Stimulated activated CD8-positive, alpha-beta memory T cell treated with anti-CD3 and anti-CD28 coated beads, Interleukin-15, amount 100 ng/mL, for 48 hours (primary cell): Measurements from ENCODE around the gene NLRX1.
"Not testable (repeated sequence)": the region's sequence is repeated elsewhere in the genome, so short reads cannot be mapped to it uniquely, and the experiment has no call there.

Experiments
- DNase-seq, 2 donors: peaks; one replicate each; pipeline ENCODE4 v3.0.0-alpha.2; 2020; ENCODE audit warnings: low read depth in 2 of 2

Gene NLRX1

DNA sequence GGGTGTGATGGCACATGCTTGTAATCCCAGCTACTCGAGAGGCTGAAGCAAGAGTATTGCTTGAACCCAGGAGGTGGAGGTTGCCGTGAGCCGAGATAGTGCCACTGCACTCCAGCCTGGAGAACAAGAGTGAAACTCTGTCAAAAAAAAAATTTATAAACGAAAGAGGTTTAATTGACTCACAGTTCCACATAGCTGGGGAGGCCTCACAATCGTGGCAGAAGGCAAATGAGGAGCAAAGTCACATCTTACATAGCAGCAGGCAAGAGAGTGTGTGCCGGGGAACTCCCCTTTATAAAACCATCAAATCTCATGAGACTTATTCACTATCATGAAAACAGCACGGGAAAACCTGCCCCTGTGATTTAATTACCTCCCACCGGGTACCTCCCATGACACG is 15.9 kb downstream of the NLRX1 start:
- not testable (repeated sequence) for DNase-seq

DNA sequence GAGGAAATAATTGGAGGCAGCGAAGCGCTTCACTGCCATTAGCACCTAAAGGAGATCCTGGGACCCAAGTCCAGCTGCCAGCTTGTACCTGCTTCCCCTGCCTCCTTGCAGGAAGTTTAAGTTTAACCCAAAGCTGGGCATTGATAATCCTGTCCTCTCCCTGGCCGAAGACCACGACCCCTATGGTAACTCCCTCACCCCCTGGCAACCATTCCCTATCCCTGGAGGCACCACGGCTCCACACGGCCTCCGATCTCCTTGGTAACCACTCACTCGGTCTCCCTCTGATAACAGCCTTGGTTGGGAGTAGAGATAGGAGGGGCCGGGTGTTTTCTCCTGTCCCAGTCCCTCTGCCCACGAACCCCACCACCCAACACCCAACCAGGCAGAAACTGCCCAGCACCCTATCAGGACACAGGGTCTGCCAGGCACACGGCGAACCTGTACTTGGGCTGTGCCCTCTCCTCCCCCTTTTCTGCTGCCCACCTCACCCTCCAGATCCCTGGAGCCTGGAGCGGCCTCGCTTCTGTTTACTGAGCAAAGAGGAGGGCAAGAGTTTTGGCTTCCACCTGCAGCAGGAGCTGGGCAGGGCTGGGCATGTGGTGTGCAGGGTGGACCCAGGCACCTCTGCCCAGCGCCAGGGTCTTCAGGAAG is 17.6 kb downstream of the NLRX1 start:
- no peak for DNase-seq

DNA sequence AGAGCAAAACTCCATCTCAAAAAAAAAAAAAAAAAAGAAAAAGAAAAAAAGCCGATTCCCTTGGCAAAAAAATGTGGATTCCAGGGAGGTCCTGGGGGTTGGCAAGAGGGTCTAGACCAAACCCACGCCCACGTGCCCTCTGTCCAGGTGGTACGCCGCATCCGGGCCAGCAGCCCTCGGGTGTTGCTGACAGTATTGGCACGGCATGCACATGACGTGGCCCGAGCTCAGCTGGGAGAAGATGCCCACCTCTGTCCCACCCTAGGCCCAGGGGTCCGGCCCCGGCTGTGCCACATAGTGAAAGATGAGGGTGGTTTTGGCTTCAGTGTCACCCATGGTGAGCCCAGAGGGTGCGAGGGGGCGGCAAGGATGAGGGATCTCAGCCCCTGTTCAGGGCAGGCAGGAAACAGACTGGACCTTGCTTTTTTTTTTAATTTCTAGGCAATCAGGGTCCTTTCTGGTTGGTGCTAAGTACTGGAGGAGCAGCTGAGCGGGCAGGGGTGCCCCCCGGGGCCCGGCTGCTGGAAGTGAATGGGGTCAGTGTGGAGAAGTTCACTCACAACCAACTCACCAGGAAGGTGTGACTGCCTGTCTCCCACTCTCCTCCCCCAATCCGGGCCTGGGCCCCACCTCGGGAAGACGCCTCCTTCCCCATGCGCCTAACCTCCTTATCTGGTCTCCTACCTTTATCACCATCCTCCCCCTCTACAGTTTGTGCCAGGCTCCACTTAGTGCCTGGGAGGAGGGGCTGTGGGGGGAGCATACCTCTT is 18.8 kb downstream of the NLRX1 start:
- no peak for DNase-seq

DNA sequence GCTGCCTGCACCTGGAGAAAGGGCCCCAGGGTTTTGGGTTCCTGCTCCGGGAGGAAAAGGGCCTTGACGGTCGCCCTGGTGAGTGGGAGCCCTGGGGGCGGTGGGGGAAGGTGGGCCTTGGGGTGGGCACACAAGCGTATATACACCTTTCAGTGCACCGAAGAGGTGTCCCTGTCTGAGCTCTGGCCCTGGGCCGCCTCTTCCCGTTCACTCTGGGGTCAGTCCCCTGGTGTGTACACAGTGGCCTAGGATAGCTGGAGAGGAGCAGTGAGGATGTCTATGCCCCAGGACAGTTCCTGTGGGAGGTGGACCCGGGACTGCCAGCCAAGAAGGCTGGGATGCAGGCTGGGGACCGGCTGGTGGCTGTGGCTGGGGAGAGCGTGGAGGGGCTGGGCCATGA is 19.5 kb downstream of the NLRX1 start:
- DNase-seq, result no peak

DNA sequence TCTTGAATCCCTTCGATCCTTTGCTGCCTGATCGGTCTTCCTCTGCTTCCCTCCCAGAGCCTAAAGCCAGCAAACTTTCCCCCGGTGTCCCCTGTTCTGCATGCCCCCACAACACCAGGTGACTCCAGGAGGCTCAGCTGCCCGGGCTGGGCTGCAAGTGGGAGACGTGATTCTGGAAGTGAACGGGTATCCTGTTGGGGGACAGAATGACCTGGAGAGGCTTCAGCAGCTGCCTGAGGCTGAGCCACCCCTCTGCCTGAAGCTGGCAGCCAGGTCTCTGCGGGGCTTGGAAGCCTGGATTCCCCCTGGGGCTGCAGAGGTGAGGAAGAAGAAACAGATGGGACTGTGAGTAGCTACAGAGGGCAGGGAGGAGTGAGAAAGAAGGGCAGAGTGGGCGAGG is 20.4 kb downstream of the NLRX1 start:
- DNase-seq, result no peak

DNA sequence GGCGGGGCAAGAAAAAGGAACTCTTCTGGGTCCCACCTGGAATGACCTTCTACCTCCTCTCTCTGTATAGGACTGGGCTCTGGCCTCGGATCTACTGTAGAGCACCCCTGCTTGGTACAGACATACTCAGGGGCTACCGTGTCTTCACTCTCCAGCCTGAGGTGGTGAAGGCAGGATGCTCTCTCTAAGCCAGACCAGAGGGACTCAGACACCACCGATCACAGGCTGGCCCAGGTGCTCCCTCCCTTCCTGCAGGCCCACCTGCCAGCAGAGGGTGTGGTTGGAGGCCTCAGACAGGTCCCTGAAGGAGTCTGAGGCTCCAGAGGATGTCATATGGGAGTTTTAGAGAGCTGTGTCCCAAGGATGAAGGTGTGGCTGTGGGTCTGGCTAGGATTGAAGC is 20.9 kb downstream of the NLRX1 start:
- no peak for DNase-seq

DNA sequence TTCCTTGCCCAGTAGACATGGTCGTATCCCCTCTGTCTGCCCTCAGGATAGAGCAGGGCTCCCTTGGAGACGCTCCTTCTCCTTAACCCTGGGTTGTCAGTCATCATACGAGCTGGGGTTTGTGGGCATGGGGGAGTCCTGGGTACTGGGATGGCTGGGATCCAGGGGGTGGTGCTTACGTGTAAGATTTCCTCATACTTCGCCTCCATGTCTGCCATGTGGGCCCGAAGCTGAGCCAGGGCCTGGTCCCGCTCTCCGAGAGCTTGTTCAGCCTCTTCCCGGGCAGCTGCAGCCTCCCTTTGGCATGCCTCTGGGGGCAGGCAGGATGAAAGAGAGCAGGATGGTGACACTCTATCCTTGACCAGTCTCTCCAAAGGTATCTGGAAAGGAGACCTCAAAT is 22.0 kb downstream of the NLRX1 start:
- no peak for DNase-seq

DNA sequence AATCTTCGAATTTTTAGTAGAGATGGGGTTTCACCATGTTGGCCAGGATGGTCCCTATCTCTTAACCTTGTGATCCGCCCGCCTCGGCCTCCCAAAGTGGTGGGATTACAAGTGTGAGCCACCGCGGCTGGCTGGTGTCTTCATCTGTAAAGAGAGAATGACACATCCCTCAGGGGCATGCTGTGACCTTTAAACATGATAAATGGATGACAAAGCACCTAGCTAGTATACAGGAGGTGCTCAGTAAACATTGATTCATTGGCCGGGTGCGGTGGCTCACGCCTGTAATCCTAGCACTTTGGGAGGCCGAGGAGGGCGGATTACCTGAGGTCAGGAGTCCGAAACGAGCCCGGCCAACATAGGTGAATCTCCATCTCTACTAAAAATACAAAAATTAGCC is 22.7 kb downstream of the NLRX1 start:
- not testable (repeated sequence) for DNase-seq

DNA sequence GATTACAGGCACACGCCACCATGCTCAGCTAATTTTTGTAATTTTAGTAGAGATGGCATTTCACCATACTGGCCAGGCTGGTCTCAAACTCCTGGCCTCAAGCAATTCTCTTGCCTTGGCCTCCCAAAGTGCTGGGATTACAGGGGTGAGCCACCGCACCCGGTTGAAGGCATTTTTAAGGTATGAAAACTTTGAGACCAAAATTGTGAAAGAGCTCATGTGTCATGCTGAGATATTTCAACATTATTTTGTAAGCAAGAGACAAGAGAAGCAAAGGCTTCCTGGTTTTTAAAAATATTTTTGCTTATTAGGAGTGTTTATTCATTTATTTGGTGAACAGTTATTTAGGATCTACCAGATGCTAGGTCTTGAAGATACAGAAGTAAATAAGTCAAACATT is 23.6 kb downstream of the NLRX1 start:
- DNase-seq, result no peak

DNA sequence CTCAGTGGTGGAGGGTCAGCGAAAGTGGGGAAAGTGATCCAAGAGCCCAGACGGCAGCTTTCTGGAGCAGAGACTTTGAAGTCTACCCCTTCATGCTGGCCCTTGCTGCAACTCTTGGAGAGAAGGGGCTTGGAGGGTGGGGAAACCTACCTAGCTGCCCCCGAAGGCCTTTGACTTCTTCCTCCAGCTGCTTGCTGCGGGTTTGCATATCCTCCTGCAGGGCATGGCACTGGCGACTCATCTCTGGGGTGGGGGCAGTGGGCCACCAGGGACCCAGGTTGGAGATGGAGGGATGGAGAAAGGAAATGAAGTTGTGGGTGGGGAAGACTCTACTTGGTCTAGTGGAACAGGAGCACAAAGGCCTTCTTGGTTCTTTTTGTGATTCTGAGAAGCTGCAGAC is 24.5 kb downstream of the NLRX1 start:
- no peak for DNase-seq

DNA sequence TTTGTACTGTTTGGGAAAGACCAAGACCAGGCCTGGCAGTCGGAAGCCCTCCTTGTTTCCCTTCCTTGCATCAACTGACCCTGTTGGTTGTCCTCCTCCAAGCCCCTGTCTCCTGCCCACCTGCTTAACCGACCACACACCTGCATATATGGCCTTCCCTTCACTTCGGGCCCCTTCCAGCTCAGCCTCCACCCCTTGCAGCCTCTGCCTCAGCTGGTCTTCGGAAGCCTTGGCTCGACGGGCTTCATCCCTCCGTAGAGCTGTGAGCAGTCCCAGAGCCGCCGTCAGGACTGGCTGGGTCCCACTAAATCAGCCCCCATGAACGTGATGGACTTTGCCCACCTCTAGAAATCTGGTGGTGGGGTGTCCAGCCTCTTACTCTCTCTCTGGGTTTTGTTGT is 25.1 kb downstream of the NLRX1 start:
- DNase-seq, result no peak

DNA sequence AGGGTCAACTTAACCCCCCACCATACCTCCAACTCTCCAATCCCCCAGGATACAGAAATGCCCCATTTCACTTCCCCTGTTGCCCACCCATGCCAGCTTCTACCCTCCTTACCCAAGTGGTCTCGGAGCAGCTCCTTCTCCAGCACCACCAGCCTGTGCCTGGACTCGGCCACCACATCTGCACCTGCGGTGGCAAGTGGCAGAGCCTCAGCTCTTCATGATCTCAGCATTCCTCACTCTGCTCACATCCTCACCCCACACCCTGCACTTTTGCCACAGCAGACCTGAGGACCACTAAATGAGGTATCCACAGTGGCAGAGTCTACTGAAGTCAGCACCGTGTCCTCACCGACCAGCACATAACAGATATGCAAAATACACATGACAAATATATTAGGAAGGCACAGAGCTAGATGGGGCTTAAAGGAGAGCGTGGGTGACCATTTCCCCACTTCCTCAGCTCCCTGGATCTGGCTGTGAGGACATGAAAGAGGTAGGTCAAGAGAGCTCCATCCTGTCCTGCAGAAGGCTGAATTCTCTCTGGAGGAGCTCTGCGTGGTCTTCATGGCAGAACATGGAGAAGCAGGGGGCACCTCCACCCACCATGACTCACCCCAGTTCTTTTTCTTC is 26.4 kb downstream of the NLRX1 start:
- DNase-seq, result no peak

DNA sequence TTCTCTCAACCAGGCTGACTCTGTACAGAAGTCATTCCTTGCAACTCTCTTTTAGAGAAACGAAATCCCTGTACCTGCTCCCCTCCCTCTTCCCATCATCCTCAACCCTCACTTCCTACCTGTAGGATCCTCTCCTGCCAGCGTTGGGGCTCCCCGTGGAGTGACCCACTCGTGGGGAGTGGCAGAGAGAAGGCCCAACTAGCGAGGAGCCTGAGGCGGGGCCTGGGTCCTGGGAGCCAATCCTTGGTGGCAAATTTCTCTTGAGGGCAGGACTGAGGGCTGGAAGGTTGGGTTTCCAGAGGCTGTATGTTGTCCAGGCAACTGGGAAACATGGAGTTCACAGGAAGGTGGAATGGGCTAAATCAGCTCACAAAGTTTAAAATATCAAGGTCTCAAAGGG is 27.2 kb downstream of the NLRX1 start:
- no peak for DNase-seq

DNA sequence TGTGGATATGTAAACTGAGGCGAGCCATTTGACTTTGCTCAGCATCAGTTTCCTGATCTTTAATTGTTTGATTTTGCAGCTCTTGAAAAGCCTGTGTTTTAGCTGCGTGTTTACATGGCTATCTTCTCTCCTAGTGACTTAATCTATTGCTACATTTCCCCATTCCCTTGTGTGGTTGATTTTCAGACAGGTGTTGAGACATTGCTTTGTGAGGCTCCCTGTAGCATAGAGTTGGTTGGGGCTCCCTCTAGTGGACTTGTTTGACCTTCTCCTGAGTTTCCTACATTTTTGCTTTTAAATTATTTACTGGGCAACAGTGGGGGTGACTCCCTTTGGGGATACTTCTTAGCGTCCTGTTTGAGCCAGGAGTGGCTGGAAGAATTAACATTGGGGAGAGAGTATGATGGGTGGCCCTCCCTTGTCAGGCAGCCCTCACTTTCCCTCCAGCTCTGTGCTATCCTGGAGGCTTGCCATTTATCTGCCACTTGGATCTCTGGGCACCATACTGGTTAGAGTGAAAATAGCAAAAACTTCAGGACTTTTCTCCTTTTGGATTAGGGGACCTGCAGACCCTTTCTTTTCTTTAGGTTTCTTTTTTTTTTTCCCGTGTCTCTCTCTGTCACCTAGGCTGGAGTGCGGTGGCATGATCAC is 28.4 kb downstream of the NLRX1 start:
- DNase-seq, result peak; percentile 15 to 22

DNA sequence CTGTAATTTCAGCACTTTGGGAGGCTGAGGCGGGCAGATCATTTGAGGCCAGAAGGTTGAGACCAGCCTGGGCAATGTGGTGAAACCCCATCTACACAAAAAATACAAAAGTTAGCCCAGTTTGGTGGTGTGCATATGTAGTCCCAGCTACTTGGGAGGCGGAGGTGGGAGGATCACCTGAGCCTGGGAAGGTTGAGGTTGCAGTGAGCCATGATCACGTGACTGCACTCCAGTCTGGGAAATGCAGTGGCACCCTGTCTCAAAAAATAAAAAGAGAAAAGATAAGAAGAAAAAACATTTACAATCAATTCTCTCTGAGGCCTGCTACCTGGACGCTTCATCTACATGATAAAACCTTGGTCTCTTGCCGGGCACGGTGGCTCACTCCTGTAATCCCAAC is 30.4 kb downstream of the NLRX1 start:
- DNase-seq, result no peak

DNA sequence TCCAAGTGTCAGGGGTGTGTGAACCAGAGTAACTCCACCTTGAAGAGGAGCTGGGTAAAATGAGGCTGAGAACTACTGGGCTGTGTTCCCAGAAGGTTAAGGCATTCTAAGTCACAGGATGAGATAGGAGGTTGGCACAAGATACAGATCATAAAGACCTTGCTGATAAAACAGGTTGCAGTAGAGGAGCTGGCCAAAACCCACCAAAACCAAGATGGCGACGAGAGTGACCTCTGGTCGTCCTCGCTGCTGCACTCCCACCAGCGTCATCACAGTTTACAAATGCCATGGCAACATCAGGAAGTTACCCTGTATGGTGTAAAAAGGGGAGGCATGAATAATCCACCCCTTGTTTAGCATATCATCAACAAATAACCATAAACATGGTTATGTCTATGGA is 32.7 kb downstream of the NLRX1 start:
- not testable (repeated sequence) for DNase-seq

DNA sequence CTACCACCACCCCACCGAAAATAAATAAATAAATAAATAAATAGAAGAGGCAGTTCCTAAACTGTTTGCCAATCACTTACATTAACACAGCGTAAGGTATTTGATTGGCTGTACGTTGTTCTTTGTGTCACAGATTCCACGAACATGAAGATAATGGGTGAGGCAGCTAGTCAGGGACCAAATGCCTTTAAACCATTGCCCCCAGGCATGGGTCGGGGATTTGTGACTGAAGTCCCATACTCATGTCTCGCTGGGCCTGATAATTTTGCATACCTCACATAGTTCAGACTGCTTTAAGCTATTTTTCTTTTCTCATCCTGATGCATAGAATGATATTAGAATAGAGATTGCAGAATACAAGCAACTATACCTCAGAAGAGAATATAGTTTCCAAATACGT is 34.0 kb downstream of the NLRX1 start:
- DNase-seq, result no peak

DNA sequence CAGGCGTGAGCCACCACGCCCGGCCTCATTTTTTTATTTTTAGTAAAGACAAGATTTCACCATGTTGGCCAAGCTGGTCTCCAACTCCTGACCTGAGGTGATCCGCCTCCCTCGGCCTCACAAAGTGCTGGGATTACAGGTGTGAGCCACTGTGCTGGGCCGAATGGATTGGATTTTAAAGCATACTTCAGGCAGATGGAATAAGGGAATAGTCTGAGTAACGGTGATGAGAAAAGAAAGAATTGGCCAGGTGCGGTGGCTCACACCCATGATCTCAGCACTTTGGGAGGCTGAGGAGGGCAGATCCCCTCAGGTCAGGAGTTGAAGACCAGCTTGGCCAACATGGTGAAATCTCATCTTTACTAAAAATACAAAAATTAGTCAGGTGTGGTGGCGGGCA is 35.5 kb downstream of the NLRX1 start:
- DNase-seq, result no peak

DNA sequence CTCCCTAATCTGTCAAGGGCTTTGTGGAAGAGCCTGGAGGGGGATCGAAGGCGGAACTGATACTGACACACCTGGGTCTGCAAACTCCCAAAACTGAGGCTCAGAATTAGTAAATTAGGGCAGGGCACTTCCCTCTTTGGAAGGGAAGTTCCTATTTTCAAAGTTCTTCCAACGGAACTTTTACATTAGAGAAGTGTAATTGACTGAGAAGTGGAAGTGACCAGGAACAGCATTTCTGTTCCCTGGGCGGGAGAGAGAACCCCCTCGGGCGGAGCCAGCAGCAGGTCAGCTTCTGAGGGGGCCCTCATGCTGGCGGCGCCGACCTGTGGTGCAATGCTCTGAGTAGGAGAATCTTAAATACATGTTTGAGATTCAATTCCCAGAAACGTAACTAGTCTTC is 36.6 kb downstream of the NLRX1 start:
- no peak for DNase-seq

DNA sequence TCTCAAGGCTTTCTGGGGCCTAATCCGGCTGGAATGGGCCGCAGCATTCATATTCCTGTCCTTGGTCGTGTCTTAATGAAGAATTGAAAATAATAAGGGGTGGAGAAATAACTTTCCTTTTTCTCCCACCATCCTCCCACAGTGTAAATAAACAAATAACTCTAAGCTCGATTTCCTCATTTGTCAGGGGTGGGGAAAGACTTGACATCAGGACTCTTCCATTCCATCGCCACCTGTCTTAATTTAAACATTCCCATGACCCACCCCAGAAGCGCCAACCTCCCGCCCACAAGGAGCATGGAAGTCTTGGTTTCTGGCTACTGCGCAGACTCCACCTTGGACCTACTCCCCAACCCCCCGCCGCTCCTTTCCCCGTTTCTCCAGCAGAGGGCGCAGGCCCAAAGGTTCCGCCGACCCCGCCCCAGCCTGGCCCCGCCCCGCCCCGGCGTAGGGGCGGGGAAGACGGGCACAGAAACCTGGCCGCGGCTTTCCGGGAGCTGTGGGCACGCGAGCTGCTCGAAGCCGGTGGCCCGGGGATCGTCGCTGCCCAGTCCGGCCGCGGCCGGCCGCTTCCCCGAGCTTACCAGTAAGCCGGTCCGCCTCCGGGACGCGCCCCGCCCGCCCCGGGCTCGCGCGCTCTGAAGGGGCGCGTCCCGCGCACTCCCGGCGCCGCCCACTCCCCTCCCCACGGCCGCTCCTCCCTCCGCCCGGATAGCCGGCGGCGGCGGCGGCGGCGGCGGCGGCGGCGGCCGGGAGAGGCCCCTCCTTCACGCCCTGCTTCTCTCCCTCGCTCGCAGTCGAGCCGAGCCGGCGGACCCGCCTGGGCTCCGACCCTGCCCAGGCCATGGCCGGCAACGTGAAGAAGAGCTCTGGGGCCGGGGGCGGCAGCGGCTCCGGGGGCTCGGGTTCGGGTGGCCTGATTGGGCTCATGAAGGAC is 37.3 kb downstream of the NLRX1 start, which contains the start of gene CBL:
Gene CBL, plus strand, starts transcription at position 766 of the 937 bp plus-strand sequence. Its CDS starts 79 bp downstream, at position 845.
- peak; percentile 88 to 89 for DNase-seq
